GM18870 (cell line): ENCODE measurements around the gene NEURL1B.
"Not testable (repeated sequence)": the region's sequence is repeated elsewhere in the genome, so short reads cannot be mapped to it uniquely, and the experiment has no call there.

Experiments used
- ATAC-seq: cut with Tn5 transposase; IDR thresholded peaks from one replicate; pipeline ENCODE4 v1.9.1; 2021; ENCODE audit warnings: moderate library complexity; ENCODE audit not compliant: unreplicated experiment

NEURL1B gene

DNA sequence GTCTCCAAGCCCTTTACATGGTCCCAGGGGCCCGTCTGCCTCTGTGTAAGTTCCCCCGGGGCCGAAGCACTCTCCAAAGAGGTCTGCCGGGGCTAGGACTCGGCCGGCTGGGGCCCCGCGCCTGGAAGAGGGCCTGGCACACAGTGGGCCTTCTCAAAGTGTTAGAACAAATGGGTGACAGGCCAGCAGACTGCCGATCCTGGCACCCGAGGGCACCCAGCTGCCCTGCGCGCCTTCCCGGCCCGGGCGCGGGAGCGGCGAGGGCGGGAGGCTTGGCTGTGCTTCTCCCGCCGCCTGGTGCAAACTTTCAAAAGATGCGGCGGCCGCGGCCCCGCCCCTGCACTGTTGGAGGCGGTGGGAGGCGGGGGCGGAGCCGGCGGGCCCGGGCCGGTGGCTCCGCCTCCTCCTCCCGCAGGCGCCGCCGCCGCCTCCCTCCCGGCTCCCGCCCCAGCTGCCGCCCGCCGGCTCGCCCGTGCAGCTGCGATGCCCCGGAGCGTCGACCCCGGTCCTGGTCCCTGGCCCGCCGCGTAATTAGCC is at the start of gene NEURL1B:
Gene NEURL1B, plus strand, starts transcription at position 442 of the 537 bp plus-strand sequence. CDS start 144 bp downstream, outside the sequence.
- no peak for ATAC-seq

GRCh38 chr5:172591636-172592035 is 49.4 kb upstream of the NEURL1B start:
- ATAC-seq = no peak

- no peak for ATAC-seq
Measured at GRCh38 chr5:172592881-172593280, 48.2 kb upstream of the NEURL1B start.

GRCh38 chr5:172593306-172593705 is 47.8 kb upstream of the NEURL1B start:
- no peak for ATAC-seq

GRCh38 chr5:172593721-172594235 is 47.3 kb upstream of the NEURL1B start:
- no peak for ATAC-seq

DNA sequence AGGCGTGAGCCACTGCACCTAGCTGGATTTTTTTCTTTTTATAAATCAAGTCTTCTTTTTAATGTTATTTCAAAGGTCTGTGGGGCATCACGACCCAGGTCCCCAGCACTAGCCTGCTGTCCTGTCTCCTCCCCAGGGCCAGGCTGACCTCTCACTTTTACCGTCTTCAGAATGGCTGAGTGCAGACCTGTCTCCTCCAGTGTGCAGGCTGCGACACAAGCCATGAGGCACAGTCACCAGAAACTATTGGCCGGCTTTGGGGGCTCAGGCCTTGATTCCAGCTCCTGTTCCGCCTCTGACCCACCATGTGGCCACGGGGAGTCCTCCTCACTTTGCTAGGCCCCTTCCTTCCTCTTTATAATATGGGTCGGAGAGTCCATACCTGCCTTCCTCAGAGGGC is 46.6 kb upstream of the NEURL1B start:
- no peak for ATAC-seq

- ATAC-seq = no peak
Measured at GRCh38 chr5:172594867-172595466, 46.1 kb upstream of the NEURL1B start.

DNA sequence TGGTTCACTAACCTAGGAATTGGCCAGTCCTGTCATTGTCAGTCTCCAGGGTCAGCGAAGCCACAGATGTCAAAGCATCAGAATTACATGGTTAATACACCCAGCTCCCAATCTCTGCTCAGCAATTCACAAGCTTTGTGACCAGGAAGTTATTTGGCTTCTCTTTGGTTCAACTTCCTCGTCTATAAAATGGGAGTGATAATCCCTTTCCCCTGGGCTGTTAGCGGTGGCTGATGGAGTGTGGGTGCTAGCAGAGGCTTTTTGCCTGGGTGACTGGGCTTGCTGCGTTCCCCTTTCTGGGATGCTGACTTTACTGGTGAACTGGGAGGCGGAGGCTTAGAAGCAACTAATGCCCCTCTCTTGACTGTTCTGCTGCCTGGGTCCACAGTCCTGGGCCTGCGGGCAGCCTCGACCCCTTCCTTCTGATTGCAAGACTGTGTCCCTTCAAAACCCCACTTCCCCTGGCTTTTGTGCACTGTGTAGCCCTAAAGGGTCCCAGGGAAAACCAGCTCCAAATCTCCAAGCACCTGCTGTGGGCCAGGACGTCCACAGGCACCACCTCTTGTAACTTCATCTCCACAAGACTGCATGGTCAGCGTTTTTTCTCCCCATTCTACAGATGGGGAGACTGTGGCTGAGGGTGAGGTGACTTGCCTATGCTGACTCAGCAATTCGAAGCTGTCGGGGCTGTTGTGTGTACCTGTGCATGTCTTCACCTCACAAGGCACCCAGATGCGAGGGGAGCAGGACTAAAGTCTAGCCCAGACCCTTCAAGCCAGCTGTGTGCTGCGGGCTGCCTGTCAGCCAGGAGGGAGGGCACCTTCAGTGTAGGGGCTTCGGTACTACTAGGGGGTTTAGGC is 45.2 kb upstream of the NEURL1B start:
- no peak for ATAC-seq

DNA sequence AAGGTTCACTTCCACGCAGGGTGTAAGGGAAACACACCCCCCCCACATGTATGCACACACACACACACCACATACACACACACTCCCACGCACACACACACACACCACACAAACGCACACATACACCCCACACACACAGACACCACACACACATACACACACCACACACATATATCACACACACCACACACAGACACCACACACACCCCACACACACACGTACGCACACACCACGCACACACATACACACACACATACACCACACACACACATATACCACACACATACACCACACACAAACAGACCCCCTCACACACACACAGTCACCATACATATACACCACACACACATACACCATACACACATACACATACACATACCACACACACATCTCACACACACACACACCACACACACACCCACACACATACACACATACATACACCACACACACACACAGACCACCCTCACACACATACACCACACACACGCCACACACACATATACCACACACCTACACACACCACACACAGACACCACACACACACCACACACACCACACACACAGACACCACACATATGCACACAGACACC is 44.3 kb upstream of the NEURL1B start:
- ATAC-seq = no peak

DNA sequence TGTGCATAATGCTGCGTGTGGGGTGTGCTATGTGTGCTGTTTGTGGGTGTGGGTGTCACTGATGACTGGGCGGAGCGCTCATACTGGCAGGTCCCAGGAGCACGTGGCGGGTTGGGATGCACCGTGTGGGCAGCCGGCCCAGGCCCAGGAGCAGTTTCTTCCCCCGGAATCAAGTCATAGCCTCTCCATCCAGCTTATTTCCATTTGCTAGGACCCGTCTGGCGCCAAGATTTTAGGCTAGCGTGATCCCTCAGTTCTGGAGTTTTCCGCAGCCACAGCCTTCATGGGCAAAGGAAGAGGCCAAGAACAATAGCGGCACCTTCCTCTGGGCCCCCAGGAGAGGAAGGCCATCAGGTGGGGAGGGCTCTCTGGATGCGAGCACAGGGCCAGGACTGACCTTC is 43.3 kb upstream of the NEURL1B start:
- ATAC-seq = no peak

GRCh38 chr5:172598251-172599203 is 42.5 kb upstream of the NEURL1B start:
- no peak for ATAC-seq

DNA sequence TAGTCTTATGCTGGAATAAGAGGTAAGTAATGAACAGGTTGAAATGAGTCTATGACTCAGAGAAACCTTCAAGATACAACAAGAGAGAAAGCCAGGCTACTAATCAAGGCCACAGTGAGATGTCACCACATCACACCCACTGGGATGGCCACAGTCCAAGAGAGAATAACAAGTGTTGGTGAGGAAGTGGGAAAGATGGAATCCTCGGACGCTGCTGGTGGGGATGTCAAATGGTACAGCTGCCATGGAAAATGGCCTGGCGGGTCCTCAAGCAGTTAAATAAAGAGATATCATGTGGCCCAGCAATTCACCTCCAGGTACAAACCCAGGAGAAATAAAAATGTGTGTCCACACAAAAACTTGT is 41.9 kb upstream of the NEURL1B start:
- ATAC-seq = no peak

GRCh38 chr5:172600571-172600970 is 40.5 kb upstream of the NEURL1B start:
- no peak for ATAC-seq

- ATAC-seq = not testable (repeated sequence)
Measured at GRCh38 chr5:172601576-172601975, 39.5 kb upstream of the NEURL1B start.

DNA sequence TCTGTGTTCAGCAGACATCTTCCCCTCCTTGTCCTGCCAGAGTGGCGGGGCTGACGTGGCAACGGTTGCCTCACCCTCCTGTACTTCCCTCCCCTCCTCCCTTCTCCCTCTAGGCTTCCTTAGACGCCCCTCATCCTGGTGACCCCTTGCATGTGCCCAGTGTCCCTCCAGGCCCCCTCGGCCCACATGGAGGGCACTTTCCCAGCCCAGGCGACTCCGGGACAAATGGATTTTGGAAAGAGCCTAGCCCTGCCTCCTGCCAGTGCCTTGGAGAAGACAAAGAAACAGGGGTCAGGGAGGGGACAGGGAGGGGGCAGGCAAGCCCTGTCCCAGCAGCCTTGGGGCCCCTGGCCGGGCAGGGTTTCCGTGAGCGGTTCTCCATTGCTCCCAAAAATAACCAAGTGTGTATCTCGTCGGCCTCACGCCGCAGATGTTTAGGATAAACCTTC is 38.3 kb upstream of the NEURL1B start:
- ATAC-seq = no peak

GRCh38 chr5:172603251-172603806 is 37.7 kb upstream of the NEURL1B start:
- ATAC-seq = no peak

GRCh38 chr5:172605466-172605865 is 35.6 kb upstream of the NEURL1B start:
- no peak for ATAC-seq

DNA sequence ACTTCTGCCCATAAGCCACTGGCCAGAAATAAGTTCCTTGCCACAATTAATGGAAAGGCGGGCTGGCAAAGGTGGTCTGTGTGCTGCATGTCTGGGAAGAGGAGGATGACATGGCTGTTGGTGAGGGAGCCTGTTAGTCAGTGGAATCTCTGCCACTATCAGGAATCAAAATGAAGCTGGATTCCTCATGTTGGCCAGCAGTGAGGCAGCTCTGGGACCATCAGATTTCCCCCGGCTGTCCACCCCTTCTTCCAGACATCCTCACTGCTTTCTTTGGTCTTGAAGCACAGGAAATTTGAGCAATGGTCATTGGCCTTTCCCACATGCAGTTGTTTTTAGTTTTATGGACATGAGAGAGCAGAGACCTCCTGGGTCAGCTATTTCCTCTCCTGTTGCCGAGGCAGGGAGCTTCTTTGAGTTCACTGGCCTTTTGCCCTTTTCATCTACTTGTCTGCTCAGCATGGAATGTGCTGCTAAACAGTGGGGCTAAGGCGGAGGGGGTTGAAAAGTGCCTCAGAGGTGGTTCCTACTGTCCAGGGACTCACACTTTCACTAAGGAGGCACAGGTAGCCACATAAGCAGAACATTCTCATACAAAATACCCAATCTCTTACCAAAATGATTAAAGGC is 34.8 kb upstream of the NEURL1B start:
- ATAC-seq = no peak

DNA sequence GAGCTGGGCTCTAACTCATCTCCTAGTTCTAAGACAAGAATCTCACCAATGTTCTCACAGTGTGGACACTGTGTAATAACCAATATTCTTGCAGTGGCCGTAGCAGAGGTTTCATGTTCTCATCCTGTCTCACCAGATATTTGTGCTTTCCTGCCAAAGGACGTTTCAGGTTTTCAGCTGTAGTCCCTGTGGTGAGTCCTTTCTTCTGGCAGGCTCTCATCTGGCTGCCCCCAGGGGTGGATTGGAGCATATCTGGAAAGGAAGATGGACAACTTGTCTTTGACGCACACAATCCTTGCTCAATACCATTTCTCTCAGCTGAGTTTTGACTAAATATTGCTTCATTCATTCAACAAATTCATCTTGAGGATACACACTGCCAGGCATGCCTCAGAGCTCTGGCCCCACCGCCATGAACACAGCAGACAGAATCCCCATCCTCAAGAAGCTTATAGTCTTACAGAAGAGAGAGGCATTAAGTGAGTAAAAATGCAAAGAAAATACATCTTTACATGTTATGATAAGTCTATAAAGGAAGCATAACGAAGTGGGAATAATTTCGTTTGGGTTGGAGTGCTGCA is 33.8 kb upstream of the NEURL1B start:
- no peak for ATAC-seq
